Natural killer cell (primary cell): ENCODE measurements around the gene MAPK12. TPM values are rescaled to one million over a fixed set of nuclear protein-coding genes. Genes with fewer than 3 reads are reported as not detected.

Experiments used
- ATAC-seq, 3 donors: fragments of 150-1000 bp in 2 of 3; fragments of 200-7000 bp in 1 of 3; cut with Tn5 transposase; 1 replicate in 1 of 3; 2 replicates in 2 of 3; pipeline ENCODE4 v1.10.0; 2021; ENCODE audit warnings: mild to moderate bottlenecking in 2 of 3, moderate library complexity in 2 of 3
- DNase-seq, 2 donors: peaks; one replicate each; pipeline versions ENCODE4 v3.0.0 to v3.0.0-alpha.2; 2013 to 2021; ENCODE audit warnings: mixed read lengths in 1 of 2
- H3K27ac ChIP-seq: one replicate; pipeline ENCODE4 v1.5.1; 2013; ENCODE audit warnings: mild to moderate bottlenecking, low read length
- H3K27me3 ChIP-seq: one replicate; pipeline ENCODE4 v1.6.1; 2013; ENCODE audit warnings: low read length; ENCODE audit not compliant: control insufficient read depth, insufficient read depth
- H3K36me3 ChIP-seq: one replicate; pipeline ENCODE4 v1.6.1; 2013; ENCODE audit warnings: low read length; ENCODE audit not compliant: control insufficient read depth, insufficient read depth
- H3K4me1 ChIP-seq: one replicate; pipeline ENCODE4 v1.6.1; 2013; ENCODE audit warnings: low read length; ENCODE audit not compliant: control insufficient read depth, insufficient read depth
- H3K4me3 ChIP-seq: one replicate; pipeline ENCODE4 v1.5.1; 2013; ENCODE audit warnings: low read length
- H3K9me3 ChIP-seq: one replicate; pipeline ENCODE4 v1.6.1; 2013; ENCODE audit warnings: low read length; ENCODE audit not compliant: control insufficient read depth, insufficient read depth
- H3K27ac Mint-ChIP-seq, 2 donors: one replicate each; pipeline ENCODE4 v1.8.0; 2022; ENCODE audit warnings: mild to moderate bottlenecking in 2 of 2, mixed read lengths in 2 of 2, moderate library complexity in 1 of 2
- H3K27me3 Mint-ChIP-seq, 2 donors: one replicate each; pipeline ENCODE4 v1.8.0; 2022; ENCODE audit warnings: low read depth in 2 of 2, mixed read lengths in 2 of 2
- H3K36me3 Mint-ChIP-seq: one replicate; pipeline ENCODE4 v1.8.0; 2022; ENCODE audit warnings: mixed read lengths
- H3K4me1 Mint-ChIP-seq, 2 donors: one replicate each; pipeline ENCODE4 v1.8.0; 2022; ENCODE audit warnings: mixed read lengths in 2 of 2
- H3K4me3 Mint-ChIP-seq: one replicate; pipeline ENCODE4 v1.8.0; 2022; ENCODE audit warnings: mild to moderate bottlenecking, moderate library complexity, mixed read lengths
- H3K9me3 Mint-ChIP-seq, 2 donors: one replicate each; pipeline ENCODE4 v1.8.0; 2022; ENCODE audit warnings: mixed read lengths in 2 of 2
- CTCF ChIP-seq: fragments of 200-600 bp; IDR thresholded peaks from one replicate; pipeline ENCODE4 v1.8.0; 2022; ENCODE audit warnings: antibody characterized with exemption
- WGBS: methylation state at CpG from one replicate; pipeline ENCODE4 v1.1.7; 2013; ENCODE audit warnings: missing lambda C conversion rate; ENCODE audit not compliant: insufficient coverage; 5-methylcytosine and 5-hydroxymethylcytosine counted together
- intact Hi-C: fragments of 100-400 bp; cut with micrococcal nuclease; formaldehyde crosslinking; loops from one replicate; pipeline ENCODE4 v1.14.2; 2022
- total RNA-seq, 4 donors: library from RNA; stranded (reverse); fragments of 120-200 nt in 1 of 4; gene quantifications; one replicate each; pipeline versions ENCODE4 v1.2.3 to v1.2.4, GENCODE V29; 2013 to 2022

The MAPK12 gene
- total RNA-seq, 3 donors from 2014 or later (not counting 1 experiment from before 2014, with no cell fraction given), result 2.2 to 2.5 (median 2.4) TPM

- peak overlapping the region; percentile 38 to 70 for H3K27ac Mint-ChIP-seq
- no peaks in the 10 kb centered on the region for H3K9me3 Mint-ChIP-seq
- ATAC-seq, result peak; percentile 80 to 94 (median 83)
- TF ChIP-seq CTCF, result peak; percentile 73
- H3K27me3 ChIP-seq, result no peaks in the 10 kb centered on the region
- H3K4me3 Mint-ChIP-seq, result no peak overlapping the region
- 67% methylated on average over 20 of the region's 20 CpGs for WGBS
- peaks cover 16% of the 10 kb centered on the region for H3K4me1 ChIP-seq
- H3K9me3 ChIP-seq, result no peaks in the 10 kb centered on the region
- no peaks in the 10 kb centered on the region for H3K36me3 Mint-ChIP-seq
- H3K36me3 ChIP-seq, result peaks cover 40% of the 10 kb centered on the region
- DNase-seq, result peak; percentile 72 to 90
- peaks cover 14% of the 10 kb centered on the region in 2 donors for H3K4me1 Mint-ChIP-seq
- intact Hi-C loops, result loop anchor here (1.0 to 2.0 kb wide), 2 partner anchors 61 to 279 kb away; no protein-coding TSS in a partner anchor
- H3K4me3 ChIP-seq, result no peak overlapping the region
- H3K27me3 Mint-ChIP-seq, result no peaks in the 10 kb centered on the region
- no peak overlapping the region for H3K27ac ChIP-seq
Measured at GRCh38 chr22:50209893-50210292, 51.6 kb downstream of the MAPK12 start.

GRCh38 chr22:50208939-50209892 lies 52.3 kb downstream of the MAPK12 start:
- H3K36me3 Mint-ChIP-seq, result no peaks in the 10 kb centered on the region
- no peaks in the 10 kb centered on the region for H3K27me3 Mint-ChIP-seq
- Histone ChIP-seq H3K9me3 (no peaks in the 10 kb centered on the region), H3K4me3 (no peak overlapping the region), H3K36me3 (peaks cover 38% of the 10 kb centered on the region), H3K27ac (no peak overlapping the region), H3K27me3 (no peaks in the 10 kb centered on the region), H3K4me1 (peaks cover 18% of the 10 kb centered on the region)
- peaks cover 15 to 16% of the 10 kb centered on the region in 2 donors for H3K4me1 Mint-ChIP-seq
- H3K27ac Mint-ChIP-seq, result peak overlapping the region; percentile 38 to 70
- no peak for TF ChIP-seq CTCF
- WGBS, result 87% methylated on average over 31 of the region's 31 CpGs
- no peak overlapping the region for H3K4me3 Mint-ChIP-seq
- intact Hi-C loops, result loop anchor here (1.0 to 2.0 kb wide), 2 partner anchors 60 to 278 kb away; no protein-coding TSS in a partner anchor
- peak; percentile 19 to 42 (median 33) for ATAC-seq
- no peaks in the 10 kb centered on the region for H3K9me3 Mint-ChIP-seq
- no peak for DNase-seq

GRCh38 chr22:50208430-50208938 lies 53.0 kb downstream of the MAPK12 start:
- ATAC-seq (no peak), DNase-seq (no peak)
- Mint-ChIP-seq H3K27ac (no peak overlapping the region), H3K36me3 (no peaks in the 10 kb centered on the region), H3K9me3 (no peaks in the 10 kb centered on the region), H3K4me1 (peaks cover 20 to 21% of the 10 kb centered on the region in 2 donors), H3K27me3 (no peaks in the 10 kb centered on the region), H3K4me3 (no peak overlapping the region)
- Histone ChIP-seq H3K9me3 (no peaks in the 10 kb centered on the region), H3K4me3 (no peak overlapping the region), H3K27ac (no peak overlapping the region), H3K4me1 (peaks cover 18% of the 10 kb centered on the region), H3K27me3 (no peaks in the 10 kb centered on the region), H3K36me3 (peaks cover 36% of the 10 kb centered on the region)
- WGBS, result 93% methylated on average over 22 of the region's 22 CpGs
- no peak for TF ChIP-seq CTCF
- intact Hi-C loops, result loop anchor here (2.0 kb wide), 1 partner anchor 278 kb away; no protein-coding TSS in a partner anchor
